Left ventricle myocardium superior (tissue), 1 donor: Measurements from ENCODE around the gene EVI2A. TPM values are rescaled to one million over a fixed set of nuclear protein-coding genes. Genes with fewer than 3 reads are reported as not detected.
"Not testable (repeated sequence)": the region's sequence is repeated elsewhere in the genome, so short reads cannot be mapped to it uniquely, and the experiment has no call there.

Experiments used
- ATAC-seq: fragments of 200-7000 bp; cut with Tn5 transposase; one replicate; pipeline ENCODE4 v1.9.1; 2020; ENCODE audit warnings: mild to moderate bottlenecking, moderate library complexity
- DNase-seq: peaks from one replicate; pipeline ENCODE4 v3.0.0-alpha.2; 2020
- intact Hi-C: fragments of 100-400 bp; cut with micrococcal nuclease; formaldehyde crosslinking; loops from one replicate; pipeline ENCODE4 v1.11.0; 2022
- long read RNA-seq: library from polyadenylated mRNA; unstranded; transcript quantifications from one replicate; pipeline ENCODE4 v2.0.0, GENCODE V29; 2021
- total RNA-seq: library from RNA; stranded (reverse); fragmentation: NEBNext Ultra II Directional; extraction: Animal tissue kit (Norgen Biotek cat#: 25700); gene quantifications from one replicate; pipeline ENCODE4 v1.2.1, GENCODE V29; 2021
- donor health status: DM: no; HTN: yes; CAD: no; lungs with severe emphysema.

Gene EVI2A
- total RNA-seq: 2.9 TPM
- long read RNA-seq, partial matches to known transcripts: 0 of 1 reads
- long read RNA-seq, other reads (novel, unspliced or antisense): 1 of 1 reads

GRCh38 chr17:31321481-31321880, at the start of gene EVI2A:
Gene EVI2A, minus strand, starts transcription at chr17:31321622. Its CDS starts 2,609 bp downstream, at chr17:31319013.
- ATAC-seq (peak; percentile 51), DNase-seq (no peak)
- intact Hi-C loops: no loop called here

- intact Hi-C loops: no loop called here
- DNase-seq: no peak
- no peak for ATAC-seq
Observed at GRCh38 chr17:31369266-31369665, 47.8 kb upstream of the EVI2A start.

- intact Hi-C loops: no loop called here
- DNase-seq: no peak
- ATAC-seq: no peak
Observed at GRCh38 chr17:31366088-31366487, 44.7 kb upstream of the EVI2A start.

- DNase-seq (no peak), ATAC-seq (no peak)
- intact Hi-C loops: no loop called here
Observed at GRCh38 chr17:31364012-31364411, 42.6 kb upstream of the EVI2A start.

- no peak for ATAC-seq
- intact Hi-C loops: no loop called here
- no peak for DNase-seq
Observed at GRCh38 chr17:31357839-31358394, 36.5 kb upstream of the EVI2A start.

GRCh38 chr17:31357091-31357490, 35.7 kb upstream of the EVI2A start:
- intact Hi-C loops: no loop called here
- DNase-seq (no peak), ATAC-seq (no peak)

- DNase-seq: no peak
- intact Hi-C loops: no loop called here
- ATAC-seq: no peak
Observed at GRCh38 chr17:31355935-31356334, 34.5 kb upstream of the EVI2A start.

GRCh38 chr17:31349454-31349853, 28.0 kb upstream of the EVI2A start:
- ATAC-seq: no peak
- intact Hi-C loops: no loop called here
- no peak for DNase-seq

- ATAC-seq, intact Hi-C loops, DNase-seq: not testable (repeated sequence)
Observed at GRCh38 chr17:31345191-31345747, 23.8 kb upstream of the EVI2A start.

GRCh38 chr17:31339906-31340661, 18.7 kb upstream of the EVI2A start:
- peak; percentile 25 for ATAC-seq
- intact Hi-C loops: no loop called here
- DNase-seq: no peak

- ATAC-seq (no peak), DNase-seq (no peak)
- intact Hi-C loops: no loop called here
Observed at GRCh38 chr17:31329221-31329620, 7.8 kb upstream of the EVI2A start.

GRCh38 chr17:31328160-31328535, 6.7 kb upstream of the EVI2A start:
- intact Hi-C loops: no loop called here
- ATAC-seq: no peak
- DNase-seq: no peak

GRCh38 chr17:31327534-31328159, 6.2 kb upstream of the EVI2A start:
- no peak for ATAC-seq
- intact Hi-C loops: no loop called here
- DNase-seq: no peak

- ATAC-seq (no peak), DNase-seq (no peak)
- intact Hi-C loops: no loop called here
Observed at GRCh38 chr17:31323551-31323950, 2.1 kb upstream of the EVI2A start.

GRCh38 chr17:31321966-31322365, 544 bp upstream of the EVI2A start:
- DNase-seq: no peak
- ATAC-seq: no peak
- intact Hi-C loops: no loop called here

GRCh38 chr17:31320791-31321190, 631 bp downstream of the EVI2A start:
- intact Hi-C loops: no loop called here
- ATAC-seq: no peak
- no peak for DNase-seq

- ATAC-seq: no peak
- intact Hi-C loops: no loop called here
- DNase-seq: no peak
Observed at GRCh38 chr17:31320241-31320640, 1.2 kb downstream of the EVI2A start.

GRCh38 chr17:31318851-31319661, 2.4 kb downstream of the EVI2A start:
- DNase-seq (no peak), ATAC-seq (no peak)
- intact Hi-C loops: no loop called here

- intact Hi-C loops: no loop called here
- peak; percentile 91 for ATAC-seq
Observed at GRCh38 chr17:31318298-31318801, 3.1 kb downstream of the EVI2A start.

More at GRCh38 chr17:31318298-31318801, 3.1 kb downstream of the EVI2A start:
- DNase-seq: peak; percentile 51
